Measurements from ENCODE around the gene ANKRD26.

The ANKRD26 gene

GRCh38 chr10:27099916-27100812, at the start of gene ANKRD26:
Gene ANKRD26 (minus strand): TSS chr10:27100494. CDS start chr10:27100326, 168 bp downstream.
- Mint-ChIP-seq H3K27me3 (ENCODE audit: low read depth, poor library complexity) (peaks cover 3% of the 10 kb centered on the region), H3K4me1 (peaks cover 24% of the 10 kb centered on the region), H3K4me3 (peak within 1 kb of the TSS; percentile 94), H3K9me3 (peaks cover 4% of the 10 kb centered on the region), H3K27ac (peak within 1 kb of the TSS; percentile 98), H3K36me3 (ENCODE audit: low read depth) (peaks cover 22% of the 10 kb centered on the region)
- DNase-seq, result peak; percentile 98
- no peak for TF ChIP-seq CTCF (IDR thresholded peaks at IDR 0.05)

- Mint-ChIP-seq H3K27me3 (ENCODE audit: low read depth, poor library complexity) (no peaks in the 10 kb centered on the region), H3K4me3 (no peak overlapping the region), H3K4me1 (peaks cover 14% of the 10 kb centered on the region), H3K27ac (no peak overlapping the region), H3K36me3 (ENCODE audit: low read depth) (peaks cover 83% of the 10 kb centered on the region), H3K9me3 (no peaks in the 10 kb centered on the region)
- no peak for DNase-seq
- TF ChIP-seq CTCF (IDR thresholded peaks at IDR 0.05), result no peak
Observed at GRCh38 chr10:27147701-27148100, 47.4 kb upstream of the ANKRD26 start.

- Mint-ChIP-seq H3K27me3 (ENCODE audit: low read depth, poor library complexity) (no peaks in the 10 kb centered on the region), H3K9me3 (no peaks in the 10 kb centered on the region), H3K4me3 (no peak overlapping the region), H3K27ac (no peak overlapping the region), H3K36me3 (ENCODE audit: low read depth) (peaks cover 80% of the 10 kb centered on the region), H3K4me1 (peaks cover 4% of the 10 kb centered on the region)
- TF ChIP-seq CTCF (IDR thresholded peaks at IDR 0.05), result no peak
- no peak for DNase-seq
Observed at GRCh38 chr10:27145937-27146336, 45.6 kb upstream of the ANKRD26 start.

- H3K9me3 Mint-ChIP-seq, result no peaks in the 10 kb centered on the region
- H3K36me3 Mint-ChIP-seq (ENCODE audit: low read depth), result peaks cover 73% of the 10 kb centered on the region
- H3K4me1 Mint-ChIP-seq, result no peaks in the 10 kb centered on the region
- no peaks in the 10 kb centered on the region for H3K27me3 Mint-ChIP-seq (ENCODE audit: low read depth, poor library complexity)
- no peak overlapping the region for H3K4me3 Mint-ChIP-seq
- no peak overlapping the region for H3K27ac Mint-ChIP-seq
- no peak for DNase-seq
- no peak for TF ChIP-seq CTCF (IDR thresholded peaks at IDR 0.05)
Observed at GRCh38 chr10:27143686-27144085, 43.4 kb upstream of the ANKRD26 start.

- DNase-seq, result no peak
- H3K4me3 Mint-ChIP-seq, result no peak overlapping the region
- no peak overlapping the region for H3K27ac Mint-ChIP-seq
- no peaks in the 10 kb centered on the region for H3K4me1 Mint-ChIP-seq
- no peaks in the 10 kb centered on the region for H3K27me3 Mint-ChIP-seq (ENCODE audit: low read depth, poor library complexity)
- peaks cover 55% of the 10 kb centered on the region for H3K36me3 Mint-ChIP-seq (ENCODE audit: low read depth)
- no peaks in the 10 kb centered on the region for H3K9me3 Mint-ChIP-seq
- no peak for TF ChIP-seq CTCF (IDR thresholded peaks at IDR 0.05)
Observed at GRCh38 chr10:27138277-27138676, 38.0 kb upstream of the ANKRD26 start.

GRCh38 chr10:27134371-27134770, 34.1 kb upstream of the ANKRD26 start:
- no peaks in the 10 kb centered on the region for H3K4me1 Mint-ChIP-seq
- TF ChIP-seq CTCF (IDR thresholded peaks at IDR 0.05), result no peak
- no peak for DNase-seq
- H3K27ac Mint-ChIP-seq, result no peak overlapping the region
- H3K9me3 Mint-ChIP-seq, result no peaks in the 10 kb centered on the region
- H3K4me3 Mint-ChIP-seq, result no peak overlapping the region
- no peaks in the 10 kb centered on the region for H3K27me3 Mint-ChIP-seq (ENCODE audit: low read depth, poor library complexity)
- H3K36me3 Mint-ChIP-seq (ENCODE audit: low read depth), result peaks cover 61% of the 10 kb centered on the region
